Ureter (tissue), 1 donor: Measurements from ENCODE around the gene YTHDF1. TPM values are rescaled to one million over a fixed set of nuclear protein-coding genes. Genes with fewer than 3 reads are reported as not detected.
A peak's percentile ranks its signal among the peaks of the same experiment; 100 is the strongest.
"Not testable (repeated sequence)": the region's sequence is repeated elsewhere in the genome, so short reads cannot be mapped to it uniquely, and the experiment has no call there.

ENCODE experiments used
- DNase-seq: peaks from one replicate; pipeline ENCODE4 v3.0.0-alpha.2; 2020; ENCODE audit warnings: low spot score
- total RNA-seq: library from RNA; stranded (reverse); gene quantifications from one replicate; pipeline ENCODE4 v1.2.4, GENCODE V29; 2023
- donor health status: DM: yes; HTN: yes; CAD: no.

YTHDF1 gene
- 36.3 TPM for total RNA-seq

GRCh38 chr20:63216041-63216848 is at the start of gene YTHDF1:
Gene YTHDF1, minus strand, starts transcription at chr20:63216131. Its CDS starts 239 bp downstream, at chr20:63215892.
- DNase-seq = peak; percentile 96

GRCh38 chr20:63264519-63264918 is 48.6 kb upstream of the YTHDF1 start:
- no peak for DNase-seq

- DNase-seq = no peak
Observed at GRCh38 chr20:63264000-63264399, 48.1 kb upstream of the YTHDF1 start.

- DNase-seq = no peak
Observed at GRCh38 chr20:63262836-63263235, 46.9 kb upstream of the YTHDF1 start.

GRCh38 chr20:63261795-63262528 is 46.0 kb upstream of the YTHDF1 start:
- no peak for DNase-seq

- DNase-seq = no peak
Observed at GRCh38 chr20:63261060-63261794, 45.3 kb upstream of the YTHDF1 start.

GRCh38 chr20:63260521-63260920 is 44.6 kb upstream of the YTHDF1 start:
- DNase-seq = no peak

GRCh38 chr20:63259734-63260460 is 44.0 kb upstream of the YTHDF1 start:
- DNase-seq = no peak

- DNase-seq = no peak
Observed at GRCh38 chr20:63258781-63259180, 42.9 kb upstream of the YTHDF1 start.

GRCh38 chr20:63257629-63258028 is 41.7 kb upstream of the YTHDF1 start:
- DNase-seq = no peak

- no peak for DNase-seq
Observed at GRCh38 chr20:63256954-63257353, 41.0 kb upstream of the YTHDF1 start.

GRCh38 chr20:63255931-63256704 is 40.2 kb upstream of the YTHDF1 start:
- DNase-seq = peak; percentile 54

- DNase-seq = no peak
Observed at GRCh38 chr20:63254606-63255384, 38.9 kb upstream of the YTHDF1 start.

GRCh38 chr20:63254232-63254605 is 38.3 kb upstream of the YTHDF1 start, which contains the start of gene NKAIN4:
Gene NKAIN4, minus strand, starts transcription at chr20:63254463. Its CDS starts 13 bp downstream, at chr20:63254450.
- DNase-seq = no peak

- DNase-seq = no peak
Observed at GRCh38 chr20:63253438-63254231, 37.7 kb upstream of the YTHDF1 start.

- DNase-seq = no peak
Observed at GRCh38 chr20:63253065-63253437, 37.1 kb upstream of the YTHDF1 start.

- no peak for DNase-seq
Observed at GRCh38 chr20:63252284-63252711, 36.4 kb upstream of the YTHDF1 start.

- not testable (repeated sequence) for DNase-seq
Observed at GRCh38 chr20:63251350-63251749, 35.4 kb upstream of the YTHDF1 start.

GRCh38 chr20:63249891-63250290 is 34.0 kb upstream of the YTHDF1 start:
- no peak for DNase-seq
